VCaP (cell line): ENCODE results near the gene ANKRD9.
A peak's percentile ranks its signal among the peaks of the same experiment; 100 is the strongest.

Experiments used
- H3K27ac ChIP-seq: fragments of 450-650 bp; 2 replicates; pipeline ENCODE4 v1.5.1; 2017
- CTCF ChIP-seq: fragments of 450-650 bp; conservative IDR thresholded peaks from 2 replicates; pipeline ENCODE4 v1.5.1; 2017; ENCODE audit warnings: mild to moderate bottlenecking, moderate library complexity

Gene ANKRD9

GRCh38 chr14:102505775-102506625 lies 3.6 kb downstream of the ANKRD9 start:
- no peak overlapping the region for H3K27ac ChIP-seq
- no peak for TF ChIP-seq CTCF

GRCh38 chr14:102505000-102505619 lies 4.5 kb downstream of the ANKRD9 start:
- no peak for TF ChIP-seq CTCF

GRCh38 chr14:102504328-102504999 lies 5.1 kb downstream of the ANKRD9 start:
- H3K27ac ChIP-seq: no peak overlapping the region
- TF ChIP-seq CTCF: no peak

More at GRCh38 chr14:102505000-102505619, 4.5 kb downstream of the ANKRD9 start:
- no peak overlapping the region for H3K27ac ChIP-seq

- no peak overlapping the region for H3K27ac ChIP-seq
- TF ChIP-seq CTCF: no peak
Measured at GRCh38 chr14:102503641-102504327, 5.8 kb downstream of the ANKRD9 start.

- no peak overlapping the region for H3K27ac ChIP-seq
- no peak for TF ChIP-seq CTCF
Measured at GRCh38 chr14:102502571-102502970, 7.0 kb downstream of the ANKRD9 start.

- H3K27ac ChIP-seq: no peak overlapping the region
- TF ChIP-seq CTCF: peak; percentile 22; the same call in 1 of the 2 replicates
Measured at GRCh38 chr14:102501751-102502315, 7.7 kb downstream of the ANKRD9 start.
